ENCODE results near the gene PCNP. TPM values are rescaled to one million over a fixed set of nuclear protein-coding genes. Genes with fewer than 3 reads are reported as not detected.
"Not testable (repeated sequence)": the region's sequence is repeated elsewhere in the genome, so short reads cannot be mapped to it uniquely, and the experiment has no call there.

Gene PCNP
- polyA plus RNA-seq, 3 donors, result 49.4 to 148 (median 58.7) TPM

DNA sequence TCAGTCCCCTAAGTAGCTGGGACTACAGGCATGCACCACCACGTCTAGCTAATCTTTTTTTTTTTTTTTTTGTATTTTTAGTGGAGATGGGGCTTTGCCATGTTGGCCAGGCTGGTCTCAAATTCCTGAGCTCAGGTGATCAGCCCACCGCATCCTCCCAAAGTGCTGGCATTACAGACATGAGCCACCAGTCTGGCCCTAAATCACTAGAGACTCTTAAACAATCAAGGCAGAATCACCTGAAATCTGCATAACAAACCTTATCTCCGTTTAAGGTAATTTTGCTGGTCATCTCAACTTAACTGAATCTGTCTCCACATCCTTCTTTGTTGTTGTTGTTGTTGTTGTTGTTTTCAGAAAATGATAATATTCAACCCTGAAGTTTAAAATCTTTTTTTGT is 17.9 kb upstream of the PCNP start:
- 33 to 61% (median 59%) methylated on average over 3 of the region's 3 CpGs for WGBS, 3 donors
- H3K27ac ChIP-seq (ENCODE audit: low read depth, low read length), result no peak overlapping the region

DNA sequence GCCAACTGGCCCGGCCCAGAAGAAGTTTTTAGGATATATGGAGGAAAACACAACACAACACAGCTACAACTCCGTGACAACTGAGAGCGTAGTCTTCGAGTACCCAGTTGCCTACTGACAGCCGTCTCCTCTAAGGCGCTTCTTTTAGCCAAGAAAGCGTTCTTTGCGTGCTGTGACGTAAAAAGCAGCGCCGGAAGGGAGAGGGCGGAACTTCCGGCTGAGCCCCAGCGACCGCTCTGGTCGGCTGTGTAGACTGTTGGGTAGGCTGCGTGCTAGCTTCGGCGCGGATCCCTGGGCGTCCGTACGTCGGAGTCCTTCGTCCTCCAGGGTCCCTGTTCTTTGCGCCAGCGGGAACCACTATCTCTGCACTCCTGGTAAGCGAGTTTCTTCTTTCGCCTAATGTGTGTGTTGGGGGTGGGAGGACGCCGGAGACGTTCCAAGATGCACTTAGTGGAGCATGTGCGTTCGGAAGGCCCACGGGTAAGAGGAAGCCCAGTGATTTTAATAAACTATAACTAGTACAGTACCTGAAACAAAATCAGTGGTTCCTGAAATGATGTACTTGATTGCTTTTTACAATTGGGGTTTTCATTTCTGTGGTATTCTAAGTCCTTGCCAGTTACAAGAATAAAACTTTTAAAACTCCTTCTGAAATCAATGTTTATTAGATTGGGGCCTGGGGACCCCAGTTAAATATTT is 12.2 kb upstream of the PCNP start, which contains the start of gene TRMT10C:
TSS of gene TRMT10C (plus strand) at position 239 of the 699 bp plus-strand sequence. CDS start 2,914 bp downstream, outside the sequence.
- 0% methylated on average over 35 of the region's 35 CpGs for WGBS, 3 donors
- H3K27ac ChIP-seq (ENCODE audit: low read depth, low read length), result peak within 1 kb of the TSS; percentile 56

DNA sequence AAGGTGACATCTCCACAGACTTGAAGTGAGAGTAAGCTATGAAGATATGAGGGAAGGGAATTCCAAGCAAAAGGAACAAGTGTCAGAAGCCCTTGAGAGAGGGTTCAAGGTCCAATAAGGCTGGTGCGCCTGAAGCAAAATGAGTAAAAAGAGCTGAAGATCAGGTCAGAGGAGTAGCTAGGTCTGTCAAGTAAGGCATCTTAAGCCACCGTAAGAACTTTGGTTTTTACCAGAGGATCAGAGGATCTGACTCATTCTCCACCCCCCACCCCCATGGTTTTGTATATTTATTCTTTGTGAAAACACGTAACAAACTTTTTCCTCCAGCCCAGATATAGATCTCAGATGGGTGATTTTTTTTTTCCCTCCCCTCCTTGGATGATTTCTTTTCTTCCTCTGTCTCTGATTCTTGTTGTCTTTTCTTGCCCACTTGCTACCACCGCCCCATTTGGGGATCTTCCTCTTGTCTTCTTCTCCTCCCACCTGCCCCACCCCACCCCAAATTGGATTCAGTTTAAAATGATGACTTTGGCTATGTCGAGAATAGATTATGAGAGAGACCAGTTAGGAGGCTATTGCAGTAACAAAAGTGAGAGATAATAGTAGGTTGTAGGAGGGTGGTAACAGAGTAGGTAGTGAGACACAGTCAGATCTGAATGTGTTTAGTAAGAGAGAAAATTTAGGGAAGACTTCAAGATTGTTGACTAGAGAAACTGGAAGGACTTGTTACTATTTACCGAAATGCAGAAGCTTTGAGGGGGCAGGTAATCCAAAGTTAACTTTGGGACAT is 6.3 kb upstream of the PCNP start:
- no peak overlapping the region for H3K27ac ChIP-seq (ENCODE audit: low read depth, low read length)
- 89 to 93% (median 91%) methylated on average over 6 of the region's 6 CpGs for WGBS, 3 donors

DNA sequence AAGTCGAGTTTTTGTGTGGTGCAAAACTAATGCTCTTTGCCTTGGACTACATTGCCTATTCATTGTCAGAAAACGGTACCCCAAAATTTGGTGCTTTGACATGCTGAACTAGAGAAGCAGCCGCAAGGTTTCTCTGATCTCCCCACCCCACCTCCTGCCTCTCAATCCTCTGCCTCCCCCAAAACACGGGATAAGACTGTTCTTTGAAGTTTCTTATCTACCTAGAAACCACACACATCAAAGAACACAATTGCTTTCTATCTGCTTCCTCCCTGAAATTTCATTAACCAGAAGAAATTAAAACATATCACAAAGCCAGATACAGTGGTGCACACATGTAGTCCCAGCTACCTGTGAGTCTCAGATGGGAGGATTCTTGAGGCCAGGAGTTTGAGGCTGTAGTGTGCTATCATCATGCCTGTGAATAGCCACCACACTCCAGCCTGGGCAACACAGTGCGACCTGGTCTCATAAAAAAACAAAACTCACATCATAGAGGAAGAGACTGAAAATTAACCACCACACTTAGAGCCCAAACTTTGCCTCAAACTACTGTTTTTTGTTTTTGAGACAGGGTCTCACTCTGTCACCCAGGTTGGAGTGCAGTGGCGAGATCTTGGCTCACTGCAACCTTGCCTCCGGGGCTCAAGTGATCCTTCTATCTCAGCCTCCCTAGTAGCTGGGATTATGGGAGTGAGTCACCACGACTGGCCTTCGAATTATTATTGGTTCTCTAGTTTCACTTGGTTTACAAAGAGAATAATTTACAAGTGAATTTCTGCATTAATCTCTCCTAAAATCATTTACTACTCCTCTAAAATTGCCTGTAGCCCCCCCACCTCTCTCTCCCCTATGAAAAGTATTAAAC is 2.7 kb upstream of the PCNP start:
- 65 to 70% (median 67%) methylated on average over 9 of the region's 9 CpGs for WGBS, 3 donors
- H3K27ac ChIP-seq (ENCODE audit: low read depth, low read length), result no peak overlapping the region

DNA sequence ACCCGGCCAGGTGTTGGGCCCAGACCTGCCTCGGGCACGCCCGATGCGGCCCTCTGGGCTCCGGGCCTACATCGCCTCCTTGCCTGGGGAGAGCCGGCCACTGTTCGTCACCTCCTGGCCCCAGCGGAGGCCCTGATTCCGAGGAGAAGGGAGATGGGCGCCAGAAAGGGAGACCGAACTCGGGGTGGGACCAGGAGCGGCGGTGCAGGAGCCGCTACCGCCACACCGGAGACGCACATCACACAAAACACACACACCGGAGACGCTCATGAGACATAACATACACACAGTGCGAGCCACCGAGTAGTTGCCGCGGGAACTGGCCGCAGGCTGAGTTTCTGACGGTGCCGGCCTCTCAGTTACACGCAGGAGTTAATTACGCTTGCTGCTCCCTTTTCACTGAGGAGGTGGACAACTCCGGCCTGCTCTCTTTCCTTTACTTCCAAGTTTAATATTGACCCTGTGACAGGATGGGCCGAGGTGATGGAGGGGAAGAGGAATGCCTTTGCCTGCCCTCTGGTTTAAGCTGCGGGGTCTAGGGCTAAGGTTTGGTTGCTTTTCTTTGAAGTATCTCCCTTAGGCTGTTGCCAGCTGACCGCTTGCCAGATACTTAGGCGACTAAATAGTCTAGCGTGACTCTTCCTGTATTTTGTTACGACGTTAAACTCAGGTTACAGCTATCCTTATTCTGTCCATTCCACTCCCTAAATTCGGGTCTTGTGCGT is 570 bp downstream of the PCNP start:
- peak overlapping the region; percentile 96 for H3K27ac ChIP-seq (ENCODE audit: low read depth, low read length)
- WGBS, 3 donors, result 0 to 1% (median 0%) methylated on average over 32 to 41 of the region's 41 CpGs

DNA sequence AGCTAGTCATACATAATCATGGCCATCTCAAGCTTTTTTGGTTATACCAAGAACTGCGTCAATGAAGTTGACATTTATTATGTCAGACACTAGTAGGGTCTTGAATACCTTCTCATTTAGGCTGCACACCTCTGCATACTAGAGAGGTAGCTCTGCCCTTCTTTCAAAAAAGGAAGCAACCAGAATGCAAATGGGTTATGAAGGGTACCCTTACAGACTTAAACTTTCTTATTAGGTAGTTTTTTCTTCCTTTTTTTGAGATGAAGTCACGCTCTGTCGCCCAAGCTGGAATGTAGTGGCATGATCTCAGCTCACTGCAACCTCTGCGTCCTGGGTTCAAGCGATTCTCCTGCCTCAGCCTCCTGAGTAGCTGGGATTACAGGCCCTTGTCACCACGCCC is 3.3 kb downstream of the PCNP start:
- 91 to 98% (median 95%) methylated on average over 6 of the region's 6 CpGs for WGBS, 3 donors
- no peak overlapping the region for H3K27ac ChIP-seq (ENCODE audit: low read depth, low read length)

DNA sequence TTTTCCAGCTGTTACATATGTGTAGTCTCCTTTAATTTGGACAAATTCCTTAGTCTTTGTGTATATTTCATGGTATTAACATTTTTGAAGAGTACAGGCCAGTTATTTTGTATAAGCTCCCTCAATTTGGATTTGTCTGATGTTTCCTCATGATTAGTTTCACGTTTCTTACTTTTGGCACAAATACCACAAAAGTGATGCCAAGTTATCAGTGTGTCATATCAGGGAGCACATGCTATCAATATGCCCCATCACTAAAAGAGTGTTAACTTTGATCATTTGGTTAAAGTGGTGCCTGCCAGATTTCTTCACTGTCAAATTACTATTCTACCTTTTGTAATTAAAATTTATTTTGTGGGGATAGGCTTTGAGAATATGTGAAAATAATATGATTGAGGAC is 14.6 kb downstream of the PCNP start:
- WGBS, 3 donors, result 12 to 23% (median 20%) methylated on average over 1 of the region's 1 CpG
- no peak overlapping the region for H3K27ac ChIP-seq (ENCODE audit: low read depth, low read length)

DNA sequence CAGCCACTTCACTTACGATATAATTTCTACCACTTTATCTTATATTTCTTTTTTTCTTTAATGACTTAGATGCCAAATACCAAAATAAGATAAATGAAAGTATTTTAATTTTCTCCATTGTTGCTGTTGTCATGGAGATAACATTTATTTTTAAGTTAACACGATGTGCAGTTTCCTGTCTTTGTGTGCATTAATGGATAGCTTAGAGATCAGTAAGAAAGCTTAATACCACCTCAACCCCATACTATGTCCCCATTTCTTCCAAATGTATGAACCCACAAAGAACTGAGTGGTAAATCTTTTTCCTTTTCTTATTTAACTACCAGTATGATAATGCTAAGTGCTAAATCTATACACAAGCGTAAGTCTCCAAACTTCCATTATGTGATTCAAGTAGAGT is 17.1 kb downstream of the PCNP start:
- 72 to 84% (median 74%) methylated on average over 3 of the region's 3 CpGs for WGBS, 3 donors
- no peak overlapping the region for H3K27ac ChIP-seq (ENCODE audit: low read depth, low read length)

DNA sequence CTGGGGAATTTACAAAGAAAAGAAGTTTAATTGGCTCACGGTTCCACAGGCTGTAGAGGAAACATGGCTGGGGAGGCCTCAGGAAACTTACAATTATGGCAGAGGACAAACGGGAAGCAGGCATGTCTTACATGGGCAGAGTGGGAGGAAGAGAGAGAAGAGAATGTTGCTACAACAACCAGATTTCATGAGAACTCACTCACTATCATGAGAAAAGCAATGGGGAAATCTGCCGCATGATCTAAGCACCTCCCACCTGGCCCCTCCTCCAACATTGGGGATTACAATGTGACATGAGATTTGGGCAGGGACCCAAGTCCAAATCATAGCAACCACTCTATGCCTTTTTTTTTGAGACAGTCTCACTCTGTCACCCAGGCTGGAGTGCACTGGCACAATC is 28.8 kb downstream of the PCNP start:
- H3K27ac ChIP-seq (ENCODE audit: low read depth, low read length), result no peak overlapping the region
- WGBS, 3 donors, result 80 to 88% (median 83%) methylated on average over 3 of the region's 3 CpGs

DNA sequence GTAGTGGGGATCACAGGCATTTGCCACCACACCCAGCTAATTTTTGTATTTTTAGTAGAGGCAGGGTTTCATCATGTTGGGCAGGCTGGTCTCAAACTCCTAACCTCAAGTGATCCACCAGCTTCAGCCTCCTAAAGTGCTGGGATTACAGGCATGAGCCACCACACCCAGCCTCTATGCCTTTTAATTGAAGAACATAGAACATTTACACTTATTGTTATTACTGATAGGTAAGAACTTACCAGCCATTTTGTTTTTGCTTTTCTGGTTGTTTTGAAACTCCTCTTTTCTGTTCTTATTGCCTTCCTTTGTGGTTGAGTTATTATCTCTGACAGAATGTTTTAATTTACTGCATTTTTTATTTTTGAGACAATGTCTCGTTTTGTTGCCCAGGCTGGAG is 29.2 kb downstream of the PCNP start:
- WGBS, 3 donors, result 90 to 94% (median 92%) methylated on average over 1 of the region's 1 CpG

DNA sequence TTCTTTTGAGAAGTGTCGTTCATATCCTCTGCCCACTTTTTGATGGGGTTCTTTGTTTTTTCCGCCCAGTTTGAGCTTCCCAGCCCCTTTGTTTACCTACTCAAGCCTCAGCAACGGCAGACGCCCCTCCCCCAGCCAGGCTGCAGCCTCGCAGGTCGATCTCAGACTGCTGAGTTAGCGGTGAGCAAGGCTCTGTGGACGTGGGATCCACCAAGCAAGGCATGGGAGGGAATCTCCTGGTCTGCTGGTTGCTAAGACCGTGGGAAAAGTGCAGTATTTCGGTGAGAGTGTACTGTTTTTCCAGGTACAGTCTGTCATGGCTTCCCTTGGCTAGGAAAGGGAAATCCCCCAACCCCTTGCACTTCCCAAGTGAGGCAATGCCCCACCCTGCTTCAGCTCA is 31.4 kb downstream of the PCNP start:
- not testable (repeated sequence) for H3K27ac ChIP-seq (ENCODE audit: low read depth, low read length)
- WGBS, 3 donors, result 68 to 83% (median 80%) methylated on average over 10 of the region's 10 CpGs

More for the DNA sequence above, 29.2 kb downstream of the PCNP start:
- H3K27ac ChIP-seq (ENCODE audit: low read depth, low read length), result no peak overlapping the region

DNA sequence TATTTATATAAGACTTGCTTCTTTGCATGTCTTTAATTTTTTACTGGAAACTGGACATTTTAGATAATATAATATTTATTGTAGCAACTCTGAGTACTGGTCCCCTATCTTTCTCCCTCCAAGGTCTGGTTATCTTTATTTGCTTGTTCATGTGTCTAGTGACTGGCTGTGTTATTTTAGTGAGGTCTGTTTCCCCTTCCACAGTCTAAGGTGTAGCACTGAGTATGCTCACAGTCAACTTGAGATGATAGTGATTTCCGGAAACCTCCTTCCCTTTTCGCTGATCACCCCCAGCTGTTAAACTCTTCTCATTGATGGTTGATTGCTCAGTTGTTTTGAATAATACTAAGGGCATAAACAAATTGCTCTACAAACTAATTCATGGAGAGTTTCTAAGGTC is 37.0 kb downstream of the PCNP start:
- H3K27ac ChIP-seq (ENCODE audit: low read depth, low read length), result no peak overlapping the region
- WGBS, 3 donors, result 84 to 95% (median 92%) methylated on average over 2 of the region's 2 CpGs

DNA sequence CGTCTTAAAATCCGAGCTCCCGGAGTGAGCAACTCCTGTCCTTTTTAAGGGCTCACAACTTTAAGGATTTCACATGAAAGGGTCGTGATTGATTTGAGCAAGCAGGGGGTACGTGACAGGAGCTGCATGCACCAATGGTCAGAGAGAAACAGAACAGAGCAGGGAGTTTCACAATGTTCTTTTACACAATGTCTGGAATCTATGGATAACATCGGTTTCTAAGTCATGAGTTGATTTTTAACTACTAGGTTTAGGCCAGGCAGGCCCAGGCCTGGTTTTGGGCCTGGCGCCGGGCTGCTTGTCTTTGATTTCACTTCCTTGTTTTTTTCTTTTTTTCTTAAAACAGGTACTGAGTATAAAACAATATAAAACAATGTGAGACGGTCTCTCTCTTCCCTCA is 39.0 kb downstream of the PCNP start:
- H3K27ac ChIP-seq (ENCODE audit: low read depth, low read length), result not testable (repeated sequence)
- WGBS, 3 donors, result 84 to 89% (median 87%) methylated on average over 8 to 9 of the region's 9 CpGs

DNA sequence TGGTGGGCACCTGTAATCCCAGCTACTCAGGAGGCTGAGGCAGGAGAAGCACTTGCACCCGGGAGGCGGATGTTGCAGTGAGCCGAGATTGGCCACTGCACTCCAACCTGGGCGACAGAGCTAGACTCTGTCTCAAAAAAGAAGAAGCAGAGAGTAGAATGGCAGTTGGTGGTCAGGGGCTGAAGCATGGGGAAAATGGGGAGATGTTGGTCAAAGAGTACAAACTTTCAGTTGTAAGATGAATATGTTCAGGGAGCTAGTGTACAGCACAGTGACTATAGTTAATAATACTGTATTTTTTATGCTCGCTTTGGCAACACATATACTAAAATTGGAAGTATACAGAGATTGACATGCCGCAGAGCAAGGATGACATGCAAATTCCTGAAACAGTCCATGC is 41.5 kb downstream of the PCNP start:
- H3K27ac ChIP-seq (ENCODE audit: low read depth, low read length), result no peak overlapping the region
- WGBS, 3 donors, result 93 to 96% (median 95%) methylated on average over 6 of the region's 6 CpGs

DNA sequence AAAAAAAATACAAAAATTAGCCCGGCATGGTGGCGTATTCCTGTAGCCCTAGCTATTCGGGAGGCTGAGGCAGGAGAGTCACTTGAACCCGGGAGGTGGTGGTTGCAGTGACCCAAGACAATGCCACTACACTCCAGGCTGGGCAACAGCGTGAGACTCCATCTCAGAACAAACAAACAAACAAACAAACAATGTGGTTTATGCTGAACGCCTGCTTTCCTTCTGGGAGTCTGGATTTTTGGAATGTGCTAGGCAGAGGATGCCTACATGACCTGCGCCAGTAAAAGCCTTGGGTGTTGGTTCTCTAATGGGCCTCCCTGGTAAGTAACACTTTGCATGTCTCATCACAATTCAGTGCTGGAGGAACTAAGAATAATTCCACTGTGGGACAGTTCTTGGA is 43.5 kb downstream of the PCNP start:
- 85 to 87% (median 85%) methylated on average over 7 of the region's 7 CpGs for WGBS, 3 donors
- H3K27ac ChIP-seq (ENCODE audit: low read depth, low read length), result no peak overlapping the region

DNA sequence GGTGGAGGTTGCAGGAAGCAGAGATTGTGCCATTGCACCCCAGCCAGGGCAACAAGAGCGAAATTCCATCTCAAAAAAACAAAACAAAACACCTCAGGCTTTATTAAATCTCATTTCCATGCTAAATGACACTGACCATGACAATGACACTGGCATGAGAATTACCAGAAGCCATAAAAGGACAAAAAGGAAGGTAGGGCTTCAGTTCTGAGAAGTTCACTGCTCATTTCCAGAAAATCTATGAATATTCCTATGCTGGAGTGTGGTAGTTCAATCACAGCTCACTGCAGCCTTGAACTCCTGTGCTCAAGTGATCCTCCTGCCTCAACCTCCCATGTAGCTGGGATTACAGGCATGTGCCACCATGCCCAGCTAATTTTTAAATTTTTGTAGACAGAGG is 44.7 kb downstream of the PCNP start:
- WGBS, 3 donors, result 74 to 94% (median 85%) methylated on average over 1 of the region's 1 CpG
- H3K27ac ChIP-seq (ENCODE audit: low read depth, low read length), result no peak overlapping the region

DNA sequence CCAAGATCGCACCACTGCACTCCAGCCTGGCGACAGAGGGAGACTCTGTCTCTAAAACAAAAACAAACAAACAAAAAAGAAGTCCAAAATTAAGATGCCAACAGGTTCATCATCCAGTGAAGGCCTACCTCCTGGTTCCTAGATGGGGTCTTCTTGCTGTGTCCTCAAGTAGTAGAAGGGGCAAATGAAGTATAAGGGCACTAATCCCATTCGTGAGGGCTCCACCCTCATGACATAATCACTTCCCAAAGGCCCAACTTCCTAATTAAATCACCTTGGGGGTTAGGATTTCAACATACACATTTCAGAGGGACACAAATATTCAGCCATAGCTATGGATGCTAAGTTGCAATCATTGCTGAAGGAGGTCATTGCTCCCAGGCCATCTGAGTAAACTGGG is 45.8 kb downstream of the PCNP start:
- no peak overlapping the region for H3K27ac ChIP-seq (ENCODE audit: low read depth, low read length)
- WGBS, 3 donors, result 94 to 95% (median 94%) methylated on average over 3 of the region's 3 CpGs

DNA sequence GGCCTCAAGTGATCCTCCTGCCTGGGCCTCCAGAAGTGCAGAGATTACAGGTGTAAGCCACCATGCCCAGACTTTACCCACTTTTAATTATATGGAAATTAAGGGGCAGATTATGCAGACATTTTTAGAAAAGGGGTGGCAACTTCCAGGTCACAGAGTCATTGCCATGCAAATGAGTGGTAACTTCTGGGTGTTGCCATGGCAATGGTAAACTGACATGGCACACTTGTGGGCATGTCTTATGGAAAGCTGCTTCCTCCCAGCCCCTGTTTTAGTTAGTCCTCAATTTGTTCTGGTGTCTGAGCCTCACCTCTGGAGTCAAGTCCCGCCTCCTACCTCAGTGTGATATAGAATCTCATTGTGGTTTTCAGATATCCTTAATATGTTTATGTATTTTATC is 49.7 kb downstream of the PCNP start:
- 91 to 100% (median 96%) methylated on average over 1 of the region's 1 CpG for WGBS, 3 donors
- H3K27ac ChIP-seq (ENCODE audit: low read depth, low read length), result no peak overlapping the region

All from adipose tissue (tissue), 3 donors.